Fibroblast of lung (primary cell): ENCODE results near the gene ANGEL2. TPM values are rescaled to one million over a fixed set of nuclear protein-coding genes. Genes with fewer than 3 reads are reported as not detected.

ENCODE experiments used
- DNase-seq, 2 donors: peaks; one replicate each; pipeline versions ENCODE4 v3.0.0 to v3.0.0-alpha.2; 2010; ENCODE audit warnings: low read depth in 2 of 2
- H2AFZ ChIP-seq: 2 replicates; pipeline ENCODE4 v1.5.1; 2012; ENCODE audit warnings: low read length, control low read depth, inconsistent platforms
- H3K27ac ChIP-seq: 2 replicates; pipeline ENCODE4 v1.5.1; 2011; ENCODE audit warnings: low read length, control low read depth; ENCODE audit not compliant: insufficient read depth
- H3K27me3 ChIP-seq: 2 replicates; pipeline ENCODE4 v1.5.1; 2011; ENCODE audit warnings: mild to moderate bottlenecking, low read length; ENCODE audit not compliant: control insufficient read depth, insufficient read depth
- H3K36me3 ChIP-seq: 2 replicates; pipeline ENCODE4 v1.5.1; 2011; ENCODE audit warnings: low read length; ENCODE audit not compliant: control insufficient read depth, insufficient read depth
- H3K4me1 ChIP-seq: 2 replicates; pipeline ENCODE4 v1.5.1; 2011; ENCODE audit warnings: low read length; ENCODE audit not compliant: control insufficient read depth, insufficient read depth; ENCODE audit errors: extremely low read depth
- H3K4me2 ChIP-seq: 2 replicates; pipeline ENCODE4 v1.5.1; 2011; ENCODE audit warnings: low read length, control low read depth; ENCODE audit not compliant: insufficient read depth; ENCODE audit errors: extremely low read depth
- H3K4me3 ChIP-seq, 4 experiments: fragments of 200-600 bp in 1 of 4; sonication (generic) in 1 of 4; replicated peaks in 1 of 4; 2 replicates each; pipeline ENCODE4 v1.5.1; 2011 to 2016; ENCODE audit warnings: low read length in 4 of 4, low read depth in 3 of 4, mild to moderate bottlenecking in 3 of 4, control low read depth in 2 of 4, inconsistent platforms in 1 of 4, mixed read lengths in 1 of 4; ENCODE audit not compliant: insufficient read depth in 1 of 4; ENCODE audit errors: control extremely low read depth in 1 of 4
- H3K79me2 ChIP-seq: 2 replicates; pipeline ENCODE4 v1.5.1; 2012; ENCODE audit warnings: mild to moderate bottlenecking, low read length, inconsistent platforms; ENCODE audit not compliant: control insufficient read depth, insufficient read depth
- H3K9ac ChIP-seq: 2 replicates; pipeline ENCODE4 v1.5.1; 2011; ENCODE audit warnings: mild to moderate bottlenecking, low read length, control low read depth; ENCODE audit not compliant: insufficient read depth
- H3K9me3 ChIP-seq: 2 replicates; pipeline ENCODE4 v1.5.1; 2012; ENCODE audit warnings: low read depth, low read length; ENCODE audit not compliant: control insufficient read depth, insufficient read depth
- H4K20me1 ChIP-seq: 2 replicates; pipeline ENCODE4 v1.5.1; 2011; ENCODE audit warnings: low read length; ENCODE audit not compliant: control insufficient read depth, insufficient read depth; ENCODE audit errors: extremely low read depth
- EZH2 ChIP-seq: IDR thresholded peaks from 2 replicates; pipeline ENCODE4 v1.5.1; 2012; ENCODE audit warnings: low read length, control low read depth, mild to moderate bottlenecking; ENCODE audit errors: missing control alignments
- polyA plus RNA-seq, 2 donors: library from polyadenylated mRNA; depleted of rRNA in 1 of 2; stranded (reverse) in 1 of 2; unstranded in 1 of 2; fragments of >200 nt; gene quantifications; 2 replicates each; pipeline ENCODE4 v1.2.1, GENCODE V29; 2011 to 2012; ENCODE audit warnings: missing spikeins in 1 of 2
- total RNA-seq: library from RNA; depleted of rRNA; stranded (reverse); fragments of >200 nt; gene quantifications from 2 replicates; pipeline ENCODE4 v1.2.1, GENCODE V29; 2014
- TF ChIP-seq, protein P1 (sequence below), 2 donors: IDR thresholded peaks in 1 of 2; conservative IDR thresholded peaks in 1 of 2; 1 replicate in 1 of 2; 2 replicates in 1 of 2; pipeline ENCODE4 v1.5.1; 2011 to 2012; ENCODE audit warnings: low read length in 2 of 2, control low read depth in 1 of 2, inconsistent platforms in 1 of 2, low read depth in 1 of 2, mild to moderate bottlenecking in 1 of 2

ANGEL2 gene
- total and polyA plus RNA-seq, 2 donors (not counting 1 experiment from before 2014, with no cell fraction given) = 21.1 to 71.5 TPM

GRCh38 chr1:212981025-212981495, 34.6 kb downstream of the ANGEL2 start:
- Histone ChIP-seq H3K36me3 (no peaks in the 10 kb centered on the region), H3K4me1 (no peaks in the 10 kb centered on the region), H3K9me3 (no peaks in the 10 kb centered on the region), H3K27me3 (peaks cover 3% of the 10 kb centered on the region), H3K9ac (no peak overlapping the region), H4K20me1 (no peaks in the 10 kb centered on the region), H3K4me2 (no peak overlapping the region), H3K27ac (no peak overlapping the region), H3K4me3 (no peak overlapping the region), H2AFZ (no peak overlapping the region), H3K79me2 (no peaks in the 10 kb centered on the region)
- DNase-seq = no peak
- no peak for TF ChIP-seq EZH2
- TF ChIP-seq, protein P1, sequence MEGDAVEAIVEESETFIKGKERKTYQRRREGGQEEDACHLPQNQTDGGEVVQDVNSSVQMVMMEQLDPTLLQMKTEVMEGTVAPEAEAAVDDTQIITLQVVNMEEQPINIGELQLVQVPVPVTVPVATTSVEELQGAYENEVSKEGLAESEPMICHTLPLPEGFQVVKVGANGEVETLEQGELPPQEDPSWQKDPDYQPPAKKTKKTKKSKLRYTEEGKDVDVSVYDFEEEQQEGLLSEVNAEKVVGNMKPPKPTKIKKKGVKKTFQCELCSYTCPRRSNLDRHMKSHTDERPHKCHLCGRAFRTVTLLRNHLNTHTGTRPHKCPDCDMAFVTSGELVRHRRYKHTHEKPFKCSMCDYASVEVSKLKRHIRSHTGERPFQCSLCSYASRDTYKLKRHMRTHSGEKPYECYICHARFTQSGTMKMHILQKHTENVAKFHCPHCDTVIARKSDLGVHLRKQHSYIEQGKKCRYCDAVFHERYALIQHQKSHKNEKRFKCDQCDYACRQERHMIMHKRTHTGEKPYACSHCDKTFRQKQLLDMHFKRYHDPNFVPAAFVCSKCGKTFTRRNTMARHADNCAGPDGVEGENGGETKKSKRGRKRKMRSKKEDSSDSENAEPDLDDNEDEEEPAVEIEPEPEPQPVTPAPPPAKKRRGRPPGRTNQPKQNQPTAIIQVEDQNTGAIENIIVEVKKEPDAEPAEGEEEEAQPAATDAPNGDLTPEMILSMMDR (conservative IDR thresholded peaks at IDR 0.05 in 1 of 2, IDR thresholded peaks at IDR 0.05 in 1 of 2; ENCODE audit: low read depth in 1 of 2, low read length in 2 of 2) = no peak

- Histone ChIP-seq H3K4me2 (no peak overlapping the region), H3K27ac (no peak overlapping the region), H4K20me1 (no peaks in the 10 kb centered on the region), H3K9me3 (no peaks in the 10 kb centered on the region), H3K36me3 (no peaks in the 10 kb centered on the region), H3K4me1 (no peaks in the 10 kb centered on the region), H3K27me3 (peaks cover 3% of the 10 kb centered on the region), H3K79me2 (no peaks in the 10 kb centered on the region), H3K9ac (no peak overlapping the region), H3K4me3 (no peak overlapping the region), H2AFZ (no peak overlapping the region)
- DNase-seq = peak; percentile 55 to 89
- TF ChIP-seq, protein P1 (conservative IDR thresholded peaks at IDR 0.05 in 1 of 2, IDR thresholded peaks at IDR 0.05 in 1 of 2; ENCODE audit: low read depth in 1 of 2, low read length in 2 of 2) = no peak
- TF ChIP-seq EZH2 = no peak
These were observed 35.4 kb downstream of the ANGEL2 start for GRCh38 chr1:212980123-212980785.

DNA sequence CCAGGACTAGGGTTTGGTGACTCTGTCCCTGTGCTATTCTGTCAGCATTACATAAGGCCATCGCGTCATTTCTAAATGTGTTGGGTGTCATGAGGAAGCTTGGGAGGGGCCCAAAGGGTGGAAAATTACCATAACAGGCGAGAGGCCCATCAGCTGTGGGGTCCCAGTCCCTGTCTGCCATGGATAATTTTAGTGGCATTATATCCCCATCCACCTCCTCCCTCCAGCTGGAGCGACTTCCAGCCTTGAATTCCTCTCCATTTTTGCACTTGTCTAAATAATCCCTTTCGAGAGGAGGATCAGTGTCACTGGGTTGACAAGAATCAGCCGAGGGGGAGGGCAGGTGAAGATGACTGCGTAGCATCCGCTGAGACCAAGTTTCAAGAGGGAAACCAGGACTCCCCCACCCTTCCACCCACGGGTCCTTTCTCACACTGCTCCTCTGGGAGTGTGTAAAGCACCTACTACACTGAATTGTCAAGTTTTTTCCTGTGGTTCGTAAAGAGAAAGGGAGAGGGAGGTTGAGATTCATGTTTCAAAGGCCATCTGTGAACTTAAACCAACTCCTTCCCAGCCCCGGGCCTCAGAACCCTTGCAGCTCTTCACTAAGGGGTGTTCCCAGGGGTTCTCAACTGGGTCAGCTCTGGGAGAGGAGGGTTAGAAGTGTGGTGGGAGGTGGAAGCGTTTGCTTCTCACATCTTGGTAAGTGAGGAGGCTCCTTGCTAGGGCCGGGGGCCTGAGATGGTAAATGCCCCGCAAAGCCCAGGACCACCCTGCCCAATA, 36.1 kb downstream of the ANGEL2 start:
- no peaks in the 10 kb centered on the region for H3K79me2 ChIP-seq
- H3K4me3 ChIP-seq = no peak overlapping the region
- H3K36me3 ChIP-seq = no peaks in the 10 kb centered on the region
- TF ChIP-seq, protein P1 (conservative IDR thresholded peaks at IDR 0.05 in 1 of 2, IDR thresholded peaks at IDR 0.05 in 1 of 2; ENCODE audit: low read depth in 1 of 2, low read length in 2 of 2) = no peak
- H2AFZ ChIP-seq = no peak overlapping the region
- no peak overlapping the region for H3K9ac ChIP-seq
- H3K9me3 ChIP-seq = no peaks in the 10 kb centered on the region
- no peak overlapping the region for H3K27ac ChIP-seq
- no peak for DNase-seq
- no peak overlapping the region for H3K4me2 ChIP-seq
- H3K4me1 ChIP-seq = no peaks in the 10 kb centered on the region
- no peaks in the 10 kb centered on the region for H4K20me1 ChIP-seq
- peaks cover 3% of the 10 kb centered on the region for H3K27me3 ChIP-seq
